C1 segment of cervical spinal cord (tissue), 14 donors: ENCODE measurements around the gene BACE2.
"Not testable (repeated sequence)": the region's sequence is repeated elsewhere in the genome, so short reads cannot be mapped to it uniquely, and the experiment has no call there.

Experiments
- DNase-seq, 14 donors: peaks; one replicate each; lab custom pipeline; 2025; lab: John Stamatoyannopoulos, UW

Gene BACE2

DNA sequence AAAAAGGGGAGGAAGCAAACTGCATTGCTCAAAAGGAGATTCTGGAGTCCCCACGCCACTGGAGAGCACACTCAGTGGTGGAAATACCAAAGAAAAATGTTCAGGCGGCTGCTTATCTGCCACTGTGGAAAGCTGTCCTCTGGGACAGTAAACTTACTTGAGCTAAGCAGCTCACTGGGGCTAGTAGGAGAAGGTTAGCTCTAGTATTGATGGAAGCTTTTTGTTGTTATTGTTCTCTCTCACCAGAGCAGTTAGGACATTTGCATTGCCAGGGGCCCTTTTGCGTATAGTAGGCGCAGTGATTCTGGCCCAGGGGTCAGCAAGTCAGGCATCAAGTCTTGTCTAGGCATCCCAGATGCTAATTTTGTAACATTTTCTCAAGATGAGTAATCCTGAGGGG is 15.6 kb downstream of the BACE2 start:
- DNase-seq, result no peak

DNA sequence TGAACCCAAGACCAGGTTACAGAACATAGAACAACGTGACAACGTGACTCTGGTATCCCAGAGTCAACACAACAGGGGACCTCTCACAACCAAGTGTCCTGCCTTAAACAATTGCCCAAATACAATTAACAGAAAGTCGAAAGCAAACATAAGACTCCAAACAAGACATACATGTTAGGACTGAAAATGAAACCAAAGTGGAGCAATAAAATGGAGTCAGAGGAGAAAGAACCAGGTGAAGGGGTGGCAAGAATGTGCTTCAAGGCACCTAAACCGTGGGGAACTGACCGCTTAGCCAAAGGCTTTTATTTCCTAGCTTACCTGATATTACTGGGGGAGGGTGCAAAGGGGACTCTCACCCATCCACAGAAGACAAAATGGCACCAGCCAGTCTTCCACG is 17.8 kb downstream of the BACE2 start:
- no peak for DNase-seq

DNA sequence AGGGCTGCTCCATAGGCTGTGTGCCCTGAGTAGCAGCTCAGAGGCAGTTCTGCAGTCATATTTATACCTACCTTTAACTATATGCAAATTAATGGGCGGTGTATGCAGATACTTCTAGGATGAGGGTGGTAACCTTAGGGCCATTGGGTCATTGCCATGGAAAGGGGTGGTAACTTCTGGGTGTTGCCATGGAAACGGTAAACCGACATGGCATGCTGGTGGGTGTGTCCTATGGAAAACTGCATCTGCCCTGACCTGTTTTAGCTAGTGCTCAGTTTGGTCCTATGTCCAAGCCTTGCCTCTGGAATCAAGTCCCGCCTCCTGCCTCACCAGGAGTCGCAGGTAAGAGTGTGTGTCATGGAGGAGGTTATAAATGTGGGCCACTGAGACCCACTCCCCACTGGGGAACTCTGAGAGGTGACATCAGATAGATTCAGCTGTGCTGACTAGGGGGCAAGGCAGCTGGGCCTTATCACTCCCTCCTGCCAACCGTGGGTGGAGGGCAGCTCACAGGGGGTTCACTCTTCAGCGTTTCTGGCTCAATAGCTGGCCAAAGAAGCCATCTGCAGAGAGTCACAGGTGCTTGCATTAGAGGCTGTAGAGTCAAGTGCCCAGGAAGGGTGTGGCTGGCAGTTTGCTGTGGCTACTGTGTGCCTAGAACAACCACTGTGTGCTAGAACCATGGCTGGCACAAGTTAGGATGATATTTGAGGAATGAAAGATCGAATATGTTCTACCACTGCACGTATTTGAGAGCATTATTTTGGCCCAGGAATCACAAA is 19.0 kb downstream of the BACE2 start:
- no peak for DNase-seq

DNA sequence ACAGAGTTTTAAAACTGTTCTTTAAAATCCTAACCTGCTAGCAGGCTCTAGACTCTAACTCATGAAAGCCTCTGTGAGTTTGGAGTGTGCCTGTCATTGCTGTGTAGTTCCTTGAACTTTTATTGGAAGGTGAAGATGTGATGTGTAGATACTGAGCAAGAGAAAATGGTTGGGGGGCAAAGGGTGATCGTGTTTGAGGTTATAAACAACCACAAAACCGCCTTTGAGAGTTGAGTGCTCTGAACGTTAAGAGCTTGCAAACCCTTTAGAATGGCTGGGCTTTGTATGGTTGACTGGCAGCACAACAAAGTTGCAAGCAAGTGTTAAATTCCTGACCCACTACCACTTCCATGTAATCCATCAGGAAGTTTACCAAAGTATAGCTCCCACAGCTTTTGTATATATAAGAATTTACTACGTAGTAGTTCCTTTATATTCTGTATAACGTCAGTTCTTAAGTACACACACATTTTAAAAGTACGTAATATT is 19.6 kb downstream of the BACE2 start:
- DNase-seq, result no peak

DNA sequence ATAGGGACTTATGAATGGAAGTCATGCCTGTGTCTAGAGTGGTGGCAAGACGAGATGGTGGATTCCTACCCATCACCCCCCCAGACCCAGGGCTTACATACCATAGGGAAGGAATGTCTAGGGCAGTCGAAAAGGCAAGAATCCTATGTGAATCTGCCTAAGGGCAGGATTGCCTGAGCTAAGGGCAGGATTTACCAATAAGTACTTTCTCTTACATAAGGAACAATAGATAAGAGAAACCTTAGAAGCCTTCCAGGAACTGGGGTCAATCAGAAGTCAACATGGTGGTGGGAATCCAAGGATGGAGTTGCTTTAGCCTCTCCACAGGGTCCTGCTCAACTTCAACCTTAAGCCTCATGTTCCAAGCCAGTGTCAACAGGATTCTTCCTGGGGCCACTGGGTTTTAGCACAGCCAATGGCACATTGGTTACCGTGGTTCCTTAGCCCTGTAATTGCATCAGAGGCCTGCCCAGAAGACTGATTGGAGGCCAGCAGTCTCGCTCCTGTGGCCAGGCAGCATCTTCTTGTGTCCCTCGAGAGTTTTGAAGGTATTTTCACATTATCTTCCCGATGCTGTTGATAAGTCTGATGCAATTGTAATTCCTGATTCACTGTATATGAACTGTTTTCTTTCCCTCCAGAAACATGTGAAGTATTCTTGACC is 20.7 kb downstream of the BACE2 start:
- DNase-seq, result no peak

DNA sequence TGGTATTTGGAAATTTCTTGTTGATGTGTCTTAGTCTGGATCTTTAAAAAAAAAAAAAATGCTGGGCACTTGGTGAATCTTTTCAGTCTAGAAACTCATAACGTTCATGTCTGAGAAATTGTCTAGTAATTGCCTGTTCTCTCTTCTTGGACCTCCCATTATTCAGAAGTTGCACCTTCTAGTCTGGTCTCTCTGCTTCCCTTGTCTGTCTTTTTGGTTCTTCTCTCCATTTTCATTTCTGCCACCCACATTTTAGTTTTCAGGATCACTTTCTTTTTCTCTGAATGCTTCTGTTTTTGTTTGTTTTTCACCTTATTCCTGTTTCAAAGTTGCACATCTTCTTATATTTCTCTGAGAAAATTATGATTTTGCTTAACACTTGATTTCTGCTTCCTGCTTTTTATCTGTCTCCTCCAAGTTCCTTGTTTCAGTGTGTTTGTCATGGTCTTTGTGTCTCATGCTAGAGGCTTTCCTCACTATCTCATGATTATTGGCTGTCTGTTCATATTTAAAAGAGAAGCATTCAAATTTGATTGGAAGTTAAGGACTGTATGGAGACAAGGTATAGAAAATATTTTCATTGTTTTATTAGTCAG is 21.3 kb downstream of the BACE2 start:
- DNase-seq, result no peak

DNA sequence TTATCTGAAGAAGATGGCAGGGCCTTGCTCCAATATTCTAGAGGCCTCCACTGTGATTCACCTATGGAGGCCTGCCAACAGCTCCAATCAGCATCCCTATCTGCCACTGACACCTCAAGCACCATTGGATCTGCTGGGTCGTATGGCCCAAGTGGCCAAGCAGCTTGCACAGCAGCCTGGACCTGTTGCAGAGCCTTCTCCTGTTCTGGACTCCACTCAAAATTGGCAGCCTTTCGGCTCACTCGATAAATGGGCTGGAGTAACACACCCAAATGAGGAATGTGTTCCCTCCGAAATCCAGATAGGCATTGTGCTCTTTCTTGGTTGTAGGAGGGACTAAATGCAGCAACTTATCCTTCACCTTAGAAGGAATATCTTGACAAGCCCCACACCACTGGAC is 24.6 kb downstream of the BACE2 start:
- not testable (repeated sequence) for DNase-seq

DNA sequence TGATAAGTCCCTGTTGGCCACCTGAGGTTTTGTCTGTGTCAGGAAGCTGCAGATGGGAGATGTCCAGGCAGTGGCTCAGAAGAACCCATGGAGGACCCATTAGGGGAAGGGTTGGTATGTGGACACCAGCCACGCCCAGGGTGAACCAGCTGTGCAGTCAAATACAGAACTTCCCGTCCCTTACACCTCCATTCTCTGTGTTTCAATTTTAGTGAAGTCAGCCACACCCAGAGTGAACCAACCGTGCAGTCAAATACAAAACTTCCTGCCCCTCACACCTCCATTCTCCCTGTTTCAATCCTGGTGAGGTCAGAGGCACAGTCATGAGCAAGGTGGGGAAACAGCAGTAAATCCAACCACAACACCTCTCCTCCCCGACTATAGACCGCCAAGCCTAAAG is 27.4 kb downstream of the BACE2 start:
- DNase-seq, result no peak

DNA sequence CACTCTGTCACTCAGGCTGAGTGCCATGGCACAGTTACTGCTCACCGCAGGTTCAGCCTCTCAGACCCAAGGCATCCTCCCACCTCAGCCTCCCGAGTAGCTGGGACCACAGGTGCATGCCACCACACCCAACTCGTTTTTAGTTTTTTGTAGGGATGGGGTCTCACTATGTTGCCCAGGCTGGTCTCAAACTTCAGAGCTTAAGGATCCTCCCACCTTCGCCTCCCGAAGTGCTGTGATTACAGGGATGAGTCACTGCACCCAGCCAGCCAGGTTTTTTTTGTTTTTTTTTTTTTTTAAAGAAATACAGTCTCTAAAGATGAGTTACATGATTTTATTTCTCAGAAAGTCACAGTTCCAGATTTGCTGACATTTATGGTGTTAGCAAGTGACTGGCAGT is 29.0 kb downstream of the BACE2 start:
- no peak for DNase-seq

DNA sequence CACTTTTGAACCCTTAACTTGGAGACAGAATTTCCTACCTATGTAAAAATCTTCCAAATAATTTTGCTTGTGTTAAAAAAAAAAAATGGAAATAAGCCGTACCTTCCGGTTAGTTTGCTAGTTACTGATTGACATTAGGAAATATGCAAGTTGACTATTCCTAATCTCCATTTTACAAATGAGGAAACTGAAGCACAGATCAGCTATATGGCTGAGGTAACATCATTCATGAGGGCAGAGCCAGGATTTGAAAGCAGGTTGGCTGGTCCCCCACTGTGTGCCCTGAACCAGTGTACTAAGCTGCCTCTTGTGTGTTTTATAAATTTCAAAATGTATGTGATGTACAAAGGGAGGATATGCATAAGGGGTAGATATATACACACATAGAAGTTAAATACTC is 29.6 kb downstream of the BACE2 start:
- no peak for DNase-seq

DNA sequence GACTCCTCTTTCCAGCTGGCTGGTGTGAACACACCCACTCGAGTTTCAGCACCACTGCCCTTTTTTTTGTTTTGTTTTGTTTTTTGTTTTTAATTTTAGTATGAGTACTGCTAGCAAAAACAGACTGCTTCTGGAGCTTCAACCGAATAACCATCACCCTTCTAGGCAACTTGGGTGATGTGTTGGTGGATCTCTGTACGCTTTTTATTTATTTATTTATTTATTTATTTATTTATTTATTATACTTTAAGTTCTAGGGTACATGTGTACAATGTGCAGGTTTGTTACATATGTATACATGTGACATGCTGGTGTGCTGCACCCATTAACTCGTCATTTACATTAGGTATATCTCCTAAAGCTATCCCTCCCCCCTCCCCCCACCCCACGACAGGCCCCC is 30.7 kb downstream of the BACE2 start:
- not testable (repeated sequence) for DNase-seq

DNA sequence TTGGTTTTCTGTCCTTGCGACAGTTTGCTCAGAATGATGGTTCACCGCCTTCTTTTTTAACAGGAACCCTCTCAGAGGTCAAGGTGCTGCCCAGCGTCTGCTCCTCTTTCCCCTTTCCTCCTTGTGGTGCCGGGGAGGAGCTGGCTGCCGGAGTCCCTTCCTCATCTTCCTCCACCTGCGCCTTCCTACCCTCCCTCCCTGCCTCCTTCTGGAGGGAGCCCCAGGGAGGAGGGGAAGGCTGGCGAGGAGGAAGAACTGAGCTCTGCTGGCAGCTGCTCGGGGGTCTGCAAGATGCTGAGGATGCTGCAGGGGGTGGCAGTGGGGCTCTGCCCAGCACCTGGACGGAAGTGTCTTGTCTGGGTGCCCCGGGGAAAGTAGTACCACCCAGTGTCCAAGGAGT is 31.2 kb downstream of the BACE2 start:
- no peak for DNase-seq

DNA sequence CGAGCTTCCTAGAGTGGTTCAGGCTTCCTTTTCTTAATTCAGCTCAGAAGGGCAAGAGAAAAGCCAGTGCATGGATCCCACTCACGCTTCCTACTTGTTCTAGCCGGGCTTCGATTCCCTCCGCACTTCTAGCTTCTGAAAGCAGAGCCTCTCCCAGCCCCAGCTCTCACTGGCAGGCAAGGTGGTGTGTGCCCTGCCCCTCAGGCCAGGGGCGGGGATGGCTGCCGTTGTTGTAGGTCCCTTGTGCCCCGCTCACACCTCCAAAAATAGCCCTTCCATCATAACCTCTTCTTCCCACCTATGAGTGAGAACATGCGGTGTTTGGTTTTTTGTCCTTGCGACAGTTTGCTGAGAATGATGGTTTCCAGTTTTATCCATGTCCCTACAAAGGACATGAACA is 31.6 kb downstream of the BACE2 start:
- no peak for DNase-seq

DNA sequence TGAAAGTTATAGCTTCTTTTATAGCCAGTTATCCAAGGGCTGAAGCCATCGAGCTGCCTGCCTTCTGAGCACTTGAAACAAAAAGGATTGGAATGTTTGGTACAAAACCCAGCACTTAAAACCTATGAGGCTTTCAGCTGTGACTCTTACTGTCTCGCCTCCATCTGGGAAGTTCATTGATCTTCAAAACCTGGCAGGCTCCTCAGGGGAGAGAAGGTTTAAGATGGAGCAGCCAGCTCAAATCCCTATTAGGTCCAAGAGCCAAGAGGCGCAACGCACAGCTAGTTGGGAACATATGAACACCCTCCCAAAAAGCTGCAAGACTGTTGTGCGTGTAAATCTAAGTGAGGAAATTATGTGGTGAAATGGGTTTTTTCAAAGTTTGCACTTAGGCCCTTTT is 33.4 kb downstream of the BACE2 start:
- no peak for DNase-seq

DNA sequence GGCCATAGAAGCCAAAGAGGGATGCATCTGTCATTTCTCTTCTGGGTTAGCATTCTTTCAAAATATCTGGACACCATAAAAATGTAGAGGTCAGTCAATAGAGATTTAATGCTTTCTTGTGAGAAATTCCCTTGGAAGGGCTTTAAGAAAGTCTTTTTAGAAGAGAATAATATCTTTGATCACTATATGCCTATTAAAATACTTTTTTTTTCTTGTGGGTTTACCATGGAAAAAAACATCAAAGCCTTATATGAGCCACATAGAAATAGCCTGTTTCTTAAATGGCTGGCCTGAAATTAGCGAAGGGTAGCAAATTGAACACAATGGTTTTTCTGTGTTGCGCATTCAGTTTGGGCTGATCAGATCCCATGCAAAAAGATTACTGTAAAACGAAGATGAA is 36.8 kb downstream of the BACE2 start:
- no peak for DNase-seq

DNA sequence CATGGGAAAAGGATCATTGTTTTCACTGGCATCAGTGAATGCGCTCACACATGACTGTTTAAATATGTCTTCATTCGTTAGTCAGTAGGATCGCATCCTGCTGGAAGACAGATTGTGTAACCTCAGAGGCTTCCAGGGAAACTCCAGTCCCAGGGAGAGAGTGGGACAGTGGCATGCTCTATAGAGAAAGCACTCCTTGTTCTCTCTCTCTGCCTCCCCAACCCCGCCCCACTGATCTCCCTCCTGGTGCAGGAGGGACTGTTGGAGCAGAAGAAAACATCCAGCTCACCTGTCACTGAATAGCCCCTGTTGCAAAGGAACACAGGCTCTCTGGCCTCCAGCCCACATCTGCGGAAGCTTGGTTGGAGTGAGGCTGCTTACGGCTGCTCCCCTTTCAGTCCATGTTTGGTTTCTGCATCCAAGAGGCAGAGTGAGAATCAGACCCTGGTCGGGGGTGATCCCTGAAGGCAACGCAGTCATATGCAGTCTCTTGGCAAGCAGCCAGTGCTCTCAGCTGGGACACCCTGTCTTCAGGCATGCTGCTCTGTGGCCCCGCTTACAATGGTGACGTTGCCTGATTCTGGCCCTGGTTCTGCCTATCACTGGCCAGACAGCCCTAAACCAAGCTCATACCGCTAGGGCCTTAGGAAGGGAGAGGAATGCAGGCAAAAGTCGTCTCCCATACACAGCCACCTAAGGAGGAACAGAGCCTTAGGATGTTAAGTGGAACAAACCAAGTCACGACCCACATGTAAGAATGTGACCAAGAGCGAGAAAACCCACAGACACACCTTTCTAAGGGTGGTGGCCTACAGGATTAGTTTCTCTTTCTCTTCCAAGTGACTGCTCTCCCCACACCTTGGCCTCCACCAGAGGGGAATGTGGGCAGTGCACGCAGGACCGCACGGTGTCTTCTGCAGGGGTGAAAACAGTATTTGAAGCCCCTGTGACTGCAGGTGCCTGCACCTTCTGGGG is 39.7 kb downstream of the BACE2 start:
- DNase-seq, result peak in 9 of 14 donors; percentile 10 to 63 (median 32)

DNA sequence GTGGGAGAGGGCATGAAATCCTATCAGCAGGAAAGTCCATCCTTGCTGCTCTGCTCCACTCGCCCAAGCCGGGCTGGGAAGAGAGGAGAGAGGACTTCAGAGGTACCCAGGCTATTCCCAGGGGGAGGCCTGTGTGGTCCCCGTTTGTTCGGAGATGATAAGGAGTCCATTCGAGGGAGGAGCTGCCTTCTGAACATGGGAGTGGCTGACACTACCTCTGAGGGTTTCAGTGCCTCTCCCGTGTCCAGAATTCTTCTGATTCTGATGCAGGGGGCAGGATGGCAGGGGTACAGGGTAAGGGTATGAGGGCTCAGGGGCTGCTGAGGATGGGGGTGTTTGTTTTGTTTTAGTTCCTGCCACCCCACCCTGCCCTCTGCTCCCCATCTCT is 40.4 kb downstream of the BACE2 start:
- no peak for DNase-seq

DNA sequence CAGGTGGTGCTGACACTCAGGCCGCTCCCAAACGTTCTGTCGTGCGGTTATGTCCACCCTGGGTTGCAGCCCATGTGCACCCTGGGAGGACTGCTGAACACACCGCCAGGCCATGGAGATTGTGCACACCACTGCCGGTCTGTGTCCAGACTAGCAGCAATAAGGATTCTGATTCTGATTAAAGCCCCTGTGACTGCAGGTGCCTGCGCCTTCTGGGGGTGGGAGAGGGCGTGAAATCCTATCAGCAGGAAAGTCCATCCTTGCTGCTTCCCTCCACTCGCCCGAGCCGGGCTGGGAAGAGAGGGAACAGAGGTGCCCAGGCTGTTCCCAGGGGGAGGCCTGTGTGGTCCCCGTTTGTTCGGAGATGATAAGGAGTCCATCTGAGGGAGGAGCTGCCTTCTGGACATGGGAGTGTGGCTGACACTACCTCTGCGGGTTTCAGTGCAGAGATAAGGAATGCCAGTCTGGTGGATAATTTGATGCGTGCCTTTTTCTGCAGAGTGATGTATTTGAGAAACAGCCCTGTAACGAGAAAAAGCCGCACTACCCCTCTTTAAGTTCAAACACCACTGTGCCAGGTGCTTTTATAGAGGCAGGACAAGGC is 41.2 kb downstream of the BACE2 start:
- DNase-seq, result no peak

DNA sequence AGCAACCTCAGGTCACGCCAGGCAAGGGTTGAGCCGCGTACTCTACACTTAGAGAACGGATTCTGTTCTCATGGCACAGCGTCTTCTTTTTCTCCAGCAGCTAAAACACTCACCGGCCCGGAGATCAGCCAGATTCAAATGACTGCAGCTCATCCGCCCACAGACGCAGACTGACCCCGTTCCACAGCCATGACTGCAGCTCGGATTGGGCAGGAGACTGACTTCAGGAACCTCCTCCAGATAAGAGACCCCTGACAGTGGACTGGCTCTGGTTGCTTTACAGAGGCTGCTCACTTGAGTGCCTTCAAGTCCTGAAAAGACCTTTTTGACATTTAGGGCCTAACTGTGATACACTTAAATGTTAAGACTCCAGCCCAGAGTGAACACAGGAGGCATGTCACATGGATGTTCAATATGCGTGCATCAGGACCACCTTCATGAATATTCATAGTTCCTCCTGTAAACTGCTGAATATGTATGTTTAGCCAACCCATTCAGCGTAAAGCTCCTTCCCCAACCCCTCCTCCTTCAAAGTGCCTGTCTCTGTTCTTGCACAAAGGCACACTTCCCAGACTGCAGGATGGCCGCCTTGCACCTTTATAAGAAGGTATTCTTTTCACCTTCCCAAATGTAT is 42.6 kb downstream of the BACE2 start:
- no peak for DNase-seq

DNA sequence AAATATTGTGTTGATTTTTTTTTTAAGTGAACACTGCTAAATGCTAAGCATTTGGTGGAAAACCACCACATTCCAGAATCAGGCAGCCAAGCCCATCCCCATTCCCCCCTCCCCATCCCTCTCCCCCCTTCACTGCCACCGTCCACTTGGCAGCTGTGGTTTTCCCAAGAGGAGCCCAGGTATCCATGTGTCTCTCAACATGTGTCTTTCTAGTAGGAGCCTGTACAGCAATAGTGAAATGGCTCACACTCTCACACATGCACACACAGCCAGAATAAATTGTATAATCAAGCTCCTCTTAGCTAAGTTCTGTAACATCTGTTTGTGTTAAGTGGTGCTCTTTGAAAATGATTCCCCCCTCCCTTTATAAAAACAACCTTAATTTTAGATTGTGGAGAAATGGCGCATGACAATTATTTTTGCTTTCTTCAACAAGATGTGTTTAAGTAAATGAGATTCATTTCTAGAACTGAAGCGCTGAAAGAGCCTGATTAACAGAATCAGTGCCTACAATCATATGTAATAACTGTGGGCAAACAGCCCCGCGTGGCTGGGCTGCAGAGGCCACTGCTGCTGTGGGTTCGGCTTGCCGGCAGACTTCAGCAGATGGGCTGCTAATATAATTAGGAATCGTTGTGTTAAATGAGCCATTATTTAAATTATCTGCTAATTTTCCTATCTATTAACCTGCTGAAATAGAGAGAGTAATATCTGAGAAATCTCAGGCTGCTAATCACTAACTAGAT is 43.3 kb downstream of the BACE2 start:
- no peak for DNase-seq
